IMR-90 (cell line): ENCODE measurements around the gene TAB2. TPM values are rescaled to one million over a fixed set of nuclear protein-coding genes. Genes with fewer than 3 reads are reported as not detected.

Source experiments
- ATAC-seq: fragments of 200-7000 bp; cut with Tn5 transposase; 2 replicates; pipeline ENCODE4 v1.9.1; 2020; ENCODE audit warnings: low read depth, mild to moderate bottlenecking, moderate library complexity
- BruUV-seq: library from RNA; stranded (reverse); fragments of 400-500 nt; replicated peaks from 2 replicates; lab custom pipeline; 2021; lab: Mats Ljungman, UMichigan
- CTCF ChIA-PET: fragments of 300-600 bp; formaldehyde crosslinking; extraction: SDS; loops from one replicate; lab custom pipeline; 2021; ENCODE audit warnings: antibody characterized with exemption; lab: Yijun Ruan, JAX
- POLR2A ChIA-PET: fragments of 300-600 bp; sonication (Branson Sonifier 250); formaldehyde crosslinking; loops from one replicate; lab custom pipeline; 2022; ENCODE audit warnings: antibody characterized with exemption; ENCODE audit not compliant: unreplicated experiment; lab: Charles Lee
- DNase-seq: peaks from one replicate; pipeline ENCODE4 v3.0.0; 2013
- H2AFZ ChIP-seq: replicated peaks from 2 replicates; pipeline ENCODE3; 2013; ENCODE audit warnings: low read length, mild to moderate bottlenecking; ENCODE audit not compliant: poor library complexity
- H2AK5ac ChIP-seq: 2 replicates; pipeline ENCODE4 v1.6.1; 2013; ENCODE audit warnings: low read depth, low read length, inconsistent platforms
- H2AK9ac ChIP-seq: replicated peaks from 2 replicates; pipeline ENCODE3; 2013; ENCODE audit warnings: mild to moderate bottlenecking, low read depth, low read length, moderate library complexity; ENCODE audit not compliant: poor library complexity
- H2BK120ac ChIP-seq: 2 replicates; pipeline ENCODE4 v1.6.1; 2013; ENCODE audit warnings: low read depth, low read length, inconsistent platforms
- H2BK15ac ChIP-seq: 3 replicates; pipeline ENCODE4 v1.6.1; 2013; ENCODE audit warnings: low read depth, low read length, inconsistent platforms
- H2BK20ac ChIP-seq: 2 replicates; pipeline ENCODE4 v1.6.1; 2013; ENCODE audit warnings: low read depth, mild to moderate bottlenecking, inconsistent platforms, low read length, moderate library complexity
- H2BK5ac ChIP-seq: 2 replicates; pipeline ENCODE4 v1.6.1; 2013; ENCODE audit warnings: mild to moderate bottlenecking, low read depth, low read length, inconsistent platforms; ENCODE audit not compliant: poor library complexity, severe bottlenecking
- H3K14ac ChIP-seq: replicated peaks from 2 replicates; pipeline ENCODE4 v1.6.1; 2013; ENCODE audit warnings: low read depth, low read length, inconsistent platforms
- H3K18ac ChIP-seq: 2 replicates; pipeline ENCODE4 v1.6.1; 2013; ENCODE audit warnings: low read depth, low read length, control low read depth
- H3K23ac ChIP-seq: 2 replicates; pipeline ENCODE4 v1.6.1; 2013; ENCODE audit warnings: low read depth, low read length, inconsistent platforms
- H3K27ac ChIP-seq: 2 replicates; pipeline ENCODE4 v1.5.1; 2013; ENCODE audit warnings: mild to moderate bottlenecking, control low read depth, low read length; ENCODE audit not compliant: insufficient read depth
- H3K27me3 ChIP-seq: 2 replicates; pipeline ENCODE4 v1.6.1; 2013; ENCODE audit warnings: low read length; ENCODE audit not compliant: control insufficient read depth, insufficient read depth
- H3K36me3 ChIP-seq: 2 replicates; pipeline ENCODE4 v1.6.1; 2013; ENCODE audit warnings: low read length, mixed read lengths; ENCODE audit not compliant: control insufficient read depth, insufficient read depth
- H3K4ac ChIP-seq: 2 replicates; pipeline ENCODE4 v1.6.1; 2013; ENCODE audit warnings: low read depth, low read length, inconsistent platforms
- H3K4me1 ChIP-seq: 2 replicates; pipeline ENCODE4 v1.6.1; 2013; ENCODE audit warnings: low read length, mixed read lengths; ENCODE audit not compliant: control insufficient read depth, insufficient read depth
- H3K4me2 ChIP-seq: 2 replicates; pipeline ENCODE4 v1.6.1; 2013; ENCODE audit warnings: low read depth, mild to moderate bottlenecking, control low read depth, low read length, moderate library complexity
- H3K4me3 ChIP-seq: 2 replicates; pipeline ENCODE4 v1.5.1; 2013; ENCODE audit warnings: low read depth, mild to moderate bottlenecking, control low read depth, low read length, moderate library complexity; ENCODE audit not compliant: insufficient read depth
- H3K56ac ChIP-seq: 2 replicates; pipeline ENCODE4 v1.6.1; 2013; ENCODE audit warnings: low read length, inconsistent platforms; ENCODE audit not compliant: insufficient read depth; ENCODE audit errors: extremely low read depth
- H3K79me1 ChIP-seq, 2 experiments: 2 replicates each; pipeline ENCODE4 v1.6.1; 2013; ENCODE audit warnings: low read length in 2 of 2, inconsistent platforms in 1 of 2, low read depth in 1 of 2
- H3K9ac ChIP-seq: 2 replicates; pipeline ENCODE4 v1.6.1; 2013; ENCODE audit warnings: low read depth, low read length, control low read depth
- H3K9me1 ChIP-seq: 2 replicates; pipeline ENCODE4 v1.6.1; 2013; ENCODE audit warnings: low read length, inconsistent platforms; ENCODE audit not compliant: insufficient read depth
- H3K9me3 ChIP-seq: 2 replicates; pipeline ENCODE4 v1.6.1; 2013; ENCODE audit warnings: low read length; ENCODE audit not compliant: control insufficient read depth, insufficient read depth
- H4K20me1 ChIP-seq: 2 replicates; pipeline ENCODE4 v1.6.1; 2013; ENCODE audit warnings: low read length, inconsistent platforms; ENCODE audit not compliant: insufficient read depth
- H4K5ac ChIP-seq: 2 replicates; pipeline ENCODE4 v1.6.1; 2013; ENCODE audit warnings: mild to moderate bottlenecking, low read depth, low read length, control low read depth
- H4K8ac ChIP-seq, 2 experiments: 2 replicates each; pipeline ENCODE4 v1.6.1; 2013; ENCODE audit warnings: low read depth in 2 of 2, low read length in 2 of 2, control low read depth in 1 of 2, inconsistent platforms in 1 of 2
- H4K91ac ChIP-seq: 2 replicates; pipeline ENCODE4 v1.6.1; 2013; ENCODE audit warnings: low read depth, low read length, inconsistent platforms; ENCODE audit not compliant: insufficient read depth
- BHLHE40 ChIP-seq: fragments of 150-350 bp; IDR thresholded peaks from 2 replicates; pipeline ENCODE4 v1.6.1; 2016; ENCODE audit warnings: mild to moderate bottlenecking, low read depth, low read length
- CTCF ChIP-seq: conservative IDR thresholded peaks from 2 replicates; pipeline ENCODE4 v1.5.1; 2012; ENCODE audit warnings: mild to moderate bottlenecking, low read depth, low read length, improper control_type of control experiment
- FOS ChIP-seq: fragments of 150-350 bp; IDR thresholded peaks from 2 replicates; pipeline ENCODE4 v1.6.1; 2016; ENCODE audit warnings: low read depth, low read length
- POLR2A ChIP-seq: IDR thresholded peaks from 2 replicates; pipeline ENCODE4 v1.6.1; 2012; ENCODE audit warnings: mild to moderate bottlenecking, low read depth, low read length
- RCOR1 ChIP-seq: IDR thresholded peaks from 2 replicates; pipeline ENCODE4 v1.6.1; 2012; ENCODE audit warnings: mild to moderate bottlenecking, low read length, improper control_type of control experiment; ENCODE audit not compliant: insufficient replicate concordance
- RFX5 ChIP-seq: IDR thresholded peaks from 2 replicates; pipeline ENCODE4 v1.8.0; 2012; ENCODE audit warnings: low read depth, mild to moderate bottlenecking, low read length, moderate library complexity
- USF2 ChIP-seq: fragments of 150-350 bp; IDR thresholded peaks from 2 replicates; pipeline ENCODE4 v1.6.1; 2017; ENCODE audit warnings: mild to moderate bottlenecking, antibody characterized with exemption, low read length, low read depth
- WGBS, 2 experiments: methylation state at CpG; one replicate each; pipeline versions ENCODE4 v1.1.5 to v1.1.7; 2013; ENCODE audit warnings: missing lambda C conversion rate in 2 of 2; ENCODE audit not compliant: insufficient read length in 1 of 2; ENCODE audit errors: extremely low coverage in 2 of 2; 5-methylcytosine and 5-hydroxymethylcytosine counted together
- dilution Hi-C: fragments of 300-500 bp; cut with HindIII; formaldehyde crosslinking; loops from one replicate; pipeline ENCODE4 v1.14.3; 2018; ENCODE audit warnings: low sequenced_read_pairs; ENCODE audit not compliant: unreplicated experiment
- in situ Hi-C: fragments of 300-500 bp; cut with MboI; formaldehyde crosslinking; loops from 3 replicates; pipeline ENCODE4 v1.14.3; 2019; ENCODE audit warnings: low sequenced_read_pairs, inconsistent platforms, mixed read lengths
- intact Hi-C: fragments of 100-400 bp; cut with micrococcal nuclease; formaldehyde crosslinking; loops from 2 replicates; pipeline ENCODE4 v1.10.0; 2022
- polyA plus RNA-seq, 3 experiments: library from polyadenylated mRNA; depleted of rRNA; stranded (reverse); fragments of >200 nt; gene quantifications; 2 replicates each; pipeline ENCODE4 v1.2.3, GENCODE V29; 2012; ENCODE audit warnings: low replicate concordance in 1 of 3
- total RNA-seq: library from RNA; depleted of rRNA; stranded (reverse); fragments of >200 nt; gene quantifications from 2 replicates; pipeline ENCODE4 v1.2.3, GENCODE V29; 2012
- TF ChIP-seq, protein P1 (sequence below): fragments of 150-350 bp; IDR thresholded peaks from 2 replicates; pipeline ENCODE4 v1.6.1; 2016; ENCODE audit warnings: low read depth, mild to moderate bottlenecking, low read length, moderate library complexity, borderline replicate concordance

The TAB2 gene
- total and polyA plus RNA-seq, 2 of the 4 experiments (the other 2 are of a cell fraction) = 20.8 to 25.3 TPM

GRCh38 chr6:149429427-149430360 lies 112.2 kb downstream of the TAB2 start:
- ChIA-PET CTCF (interaction anchor here (1.0 kb wide), 1 partner anchor 401 kb away, joined by 4 read pairs; no protein-coding TSS in a partner anchor), POLR2A (interaction anchor here (0.6 kb wide), 1 partner anchor 90 kb away, joined by 3 read pairs; no protein-coding TSS in a partner anchor)
- Histone ChIP-seq H3K4me2 (no peak overlapping the region), H2AFZ (no peak overlapping the region), H3K9me3 (no peaks in the 10 kb centered on the region), H2BK5ac (no peak overlapping the region), H2BK20ac (no peak overlapping the region), H3K79me1 (no peaks in the 10 kb centered on the region), H4K5ac (no peak overlapping the region), H2BK120ac (no peak overlapping the region), H2AK5ac (0 out of 2 replicates have a peak overlapping the region, but pooled peaks have one; percentile 1), H4K8ac (no peak overlapping the region), H3K4ac (no peak overlapping the region; the same call in 1 of the 2 replicates), H4K20me1 (no peaks in the 10 kb centered on the region), H4K91ac (no peak overlapping the region), H3K9me1 (no peaks in the 10 kb centered on the region), H3K4me1 (0 out of 2 replicates have a peak, but pooled peaks cover 2% of the 10 kb centered on the region), H2BK15ac (no peak overlapping the region; the same call in 2 of the 3 replicates), H3K36me3 (no peaks in the 10 kb centered on the region), H3K56ac (no peak overlapping the region), H2AK9ac (no peak overlapping the region), H3K27me3 (peaks cover 4% of the 10 kb centered on the region), H3K4me3 (no peak overlapping the region), H3K9ac (no peak overlapping the region), H3K23ac (no peak overlapping the region), H3K18ac (no peak overlapping the region), H3K14ac (no peak overlapping the region), H3K27ac (no peak overlapping the region)
- TF ChIP-seq BHLHE40 = no peak
- TF ChIP-seq USF2 = no peak
- TF ChIP-seq RCOR1 = no peak
- TF ChIP-seq POLR2A = no peak
- TF ChIP-seq, protein P1, sequence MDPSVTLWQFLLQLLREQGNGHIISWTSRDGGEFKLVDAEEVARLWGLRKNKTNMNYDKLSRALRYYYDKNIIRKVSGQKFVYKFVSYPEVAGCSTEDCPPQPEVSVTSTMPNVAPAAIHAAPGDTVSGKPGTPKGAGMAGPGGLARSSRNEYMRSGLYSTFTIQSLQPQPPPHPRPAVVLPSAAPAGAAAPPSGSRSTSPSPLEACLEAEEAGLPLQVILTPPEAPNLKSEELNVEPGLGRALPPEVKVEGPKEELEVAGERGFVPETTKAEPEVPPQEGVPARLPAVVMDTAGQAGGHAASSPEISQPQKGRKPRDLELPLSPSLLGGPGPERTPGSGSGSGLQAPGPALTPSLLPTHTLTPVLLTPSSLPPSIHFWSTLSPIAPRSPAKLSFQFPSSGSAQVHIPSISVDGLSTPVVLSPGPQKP = no peak
- TF ChIP-seq CTCF = 0 out of 2 replicates have a peak, but pooled peaks have one; percentile 13
- no peak for TF ChIP-seq FOS
- no peak for TF ChIP-seq RFX5
- BruUV-seq = no TSS peak
- ATAC-seq (no peak), DNase-seq (no peak)
- in situ Hi-C loops (loop anchor here (5.0 to 10.0 kb wide), 3 partner anchors 347 to 845 kb away; no protein-coding TSS in a partner anchor), intact Hi-C loops (loop anchor here (5.0 to 10.0 kb wide), 2 partner anchors 112 to 855 kb away; partner anchors contain the start of gene TAB2), dilution Hi-C loops (no loop called here)
- 92% methylated on average over 17 of the region's 26 CpGs; no CpG with 5 or more reads in 1 of the 2 experiments for WGBS, 2 experiments
